Embryonic facial prominence (tissue), 1 donor: Measurements from ENCODE around the gene MKLN1.
A peak's percentile ranks its signal among the peaks of the same experiment; 100 is the strongest.
"Not testable (repeated sequence)": the region's sequence is repeated elsewhere in the genome, so short reads cannot be mapped to it uniquely, and the experiment has no call there.

Source experiments
- DNase-seq: peaks from one replicate; pipeline ENCODE4 v3.0.0-alpha.2; 2016; ENCODE audit errors: extremely low spot score

Gene MKLN1

GRCh38 chr7:131400681-131401176 lies 73.1 kb downstream of the MKLN1 start:
- no peak for DNase-seq

- DNase-seq: no peak
Observed at GRCh38 chr7:131401194-131401593, 73.5 kb downstream of the MKLN1 start.

- no peak for DNase-seq
Observed at GRCh38 chr7:131403322-131403721, 75.6 kb downstream of the MKLN1 start.

- no peak for DNase-seq
Observed at GRCh38 chr7:131404226-131404911, 76.7 kb downstream of the MKLN1 start.

- no peak for DNase-seq
Observed at GRCh38 chr7:131409129-131409766, 81.6 kb downstream of the MKLN1 start.

GRCh38 chr7:131412031-131412430 lies 84.4 kb downstream of the MKLN1 start:
- DNase-seq: no peak

- DNase-seq: no peak
Observed at GRCh38 chr7:131413711-131414110, 86.0 kb downstream of the MKLN1 start.

- peak; percentile 10 for DNase-seq
Observed at GRCh38 chr7:131424219-131424822, 96.6 kb downstream of the MKLN1 start.

- no peak for DNase-seq
Observed at GRCh38 chr7:131425992-131426391, 98.3 kb downstream of the MKLN1 start.

GRCh38 chr7:131430826-131431225 lies 103.2 kb downstream of the MKLN1 start:
- not testable (repeated sequence) for DNase-seq

- DNase-seq: no peak
Observed at GRCh38 chr7:131431289-131431688, 103.6 kb downstream of the MKLN1 start.

GRCh38 chr7:131431756-131432155 lies 104.1 kb downstream of the MKLN1 start:
- no peak for DNase-seq

GRCh38 chr7:131436384-131436783 lies 108.7 kb downstream of the MKLN1 start:
- no peak for DNase-seq

- DNase-seq: no peak
Observed at GRCh38 chr7:131438969-131439368, 111.3 kb downstream of the MKLN1 start.

GRCh38 chr7:131443496-131443895 lies 115.8 kb downstream of the MKLN1 start:
- no peak for DNase-seq

- no peak for DNase-seq
Observed at GRCh38 chr7:131444683-131445082, 117.0 kb downstream of the MKLN1 start.

- no peak for DNase-seq
Observed at GRCh38 chr7:131449373-131449902, 121.8 kb downstream of the MKLN1 start.

GRCh38 chr7:131454498-131454897 lies 126.8 kb downstream of the MKLN1 start:
- no peak for DNase-seq

- DNase-seq: no peak
Observed at GRCh38 chr7:131455001-131455400, 127.3 kb downstream of the MKLN1 start.

- DNase-seq: no peak
Observed at GRCh38 chr7:131455546-131455945, 127.9 kb downstream of the MKLN1 start.

GRCh38 chr7:131456338-131456737 lies 128.7 kb downstream of the MKLN1 start:
- DNase-seq: no peak

- no peak for DNase-seq
Observed at GRCh38 chr7:131459256-131459655, 131.6 kb downstream of the MKLN1 start.

- no peak for DNase-seq
Observed at GRCh38 chr7:131462059-131462458, 134.4 kb downstream of the MKLN1 start.
